LNCaP clone FGC (cell line): ENCODE data around the gene ARHGEF11.

Experiments used
- DNase-seq: peaks from one replicate; pipeline ENCODE4 v3.0.0-alpha.2; 2011; ENCODE audit warnings: low read depth
- H3K4me3 ChIP-seq: 2 replicates; pipeline ENCODE4 v1.5.1; 2011; ENCODE audit warnings: mild to moderate bottlenecking, low read depth, low read length, control low read depth
- CTCF ChIP-seq: IDR thresholded peaks from 2 replicates; pipeline ENCODE4 v1.5.1; 2012; ENCODE audit warnings: mild to moderate bottlenecking; ENCODE audit not compliant: control insufficient read depth, insufficient read depth; ENCODE audit errors: extremely low read depth

The ARHGEF11 gene

GRCh38 chr1:157019457-157019856 lies 26.1 kb downstream of the ARHGEF11 start:
- TF ChIP-seq CTCF, result no peak
- no peak for DNase-seq
- no peak overlapping the region for H3K4me3 ChIP-seq

- TF ChIP-seq CTCF, result no peak
- DNase-seq, result no peak
- H3K4me3 ChIP-seq, result no peak overlapping the region
Measured at GRCh38 chr1:157011845-157012244, 33.7 kb downstream of the ARHGEF11 start.

DNA sequence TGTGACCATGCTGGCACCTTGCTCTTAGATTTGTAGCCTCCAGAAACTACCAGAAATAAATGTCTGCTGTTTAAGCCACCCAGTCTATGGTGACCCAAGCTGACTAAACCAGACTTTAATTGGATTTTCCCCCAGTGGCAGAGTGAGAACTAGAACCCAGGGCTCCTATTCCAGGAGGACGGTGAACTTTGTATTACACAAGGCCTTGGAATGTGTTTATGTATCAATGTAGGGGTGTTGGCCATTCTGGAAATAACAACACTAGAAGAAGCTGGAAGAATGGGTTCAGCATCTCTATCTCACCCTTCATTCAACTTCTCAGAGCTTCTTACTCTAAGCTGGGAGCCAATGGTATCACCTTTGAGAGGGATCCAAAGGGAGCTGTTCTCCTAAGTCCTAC lies 37.0 kb downstream of the ARHGEF11 start:
- DNase-seq, result no peak
- no peak overlapping the region for H3K4me3 ChIP-seq
- no peak for TF ChIP-seq CTCF

DNA sequence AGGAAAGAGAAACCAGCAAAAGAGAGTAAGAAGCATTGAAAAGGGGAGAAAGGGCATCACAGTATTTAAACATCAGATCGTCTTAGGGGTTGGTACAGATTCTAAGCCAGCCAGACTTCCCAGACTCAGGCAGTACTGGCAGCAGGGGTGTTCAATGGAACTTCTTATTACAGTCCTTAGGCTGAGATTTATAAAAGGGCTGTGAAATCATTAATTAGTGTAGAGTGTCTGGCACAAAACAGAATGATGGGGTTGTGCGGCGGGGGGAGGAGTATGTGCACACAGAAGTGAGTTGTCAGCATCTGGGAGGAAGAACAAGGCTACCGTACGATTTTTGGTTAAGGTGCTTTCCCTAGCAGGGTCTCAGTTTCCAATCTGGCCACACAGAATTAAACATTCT lies 38.2 kb downstream of the ARHGEF11 start:
- no peak overlapping the region for H3K4me3 ChIP-seq
- TF ChIP-seq CTCF, result no peak
- no peak for DNase-seq

DNA sequence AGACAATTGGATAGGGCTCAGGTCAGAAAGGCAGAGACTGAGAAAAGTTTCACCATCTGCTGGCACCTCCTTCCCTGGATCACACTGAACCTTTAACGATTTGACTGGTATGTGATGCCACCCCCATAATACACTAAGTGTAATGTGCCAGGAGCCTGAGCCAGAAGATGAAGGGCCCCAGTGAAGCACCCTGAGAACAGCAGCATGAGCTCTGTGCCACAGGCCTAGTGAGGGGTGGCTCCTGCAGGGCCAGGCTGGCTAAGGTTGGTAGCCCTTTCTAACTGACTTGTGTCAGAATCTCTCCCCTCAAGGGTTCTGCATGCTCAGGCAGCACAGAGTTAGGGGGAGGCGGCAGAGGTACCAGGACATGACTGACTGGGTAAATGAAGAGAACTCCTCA lies 38.9 kb downstream of the ARHGEF11 start:
- no peak overlapping the region for H3K4me3 ChIP-seq
- TF ChIP-seq CTCF, result no peak
- no peak for DNase-seq

DNA sequence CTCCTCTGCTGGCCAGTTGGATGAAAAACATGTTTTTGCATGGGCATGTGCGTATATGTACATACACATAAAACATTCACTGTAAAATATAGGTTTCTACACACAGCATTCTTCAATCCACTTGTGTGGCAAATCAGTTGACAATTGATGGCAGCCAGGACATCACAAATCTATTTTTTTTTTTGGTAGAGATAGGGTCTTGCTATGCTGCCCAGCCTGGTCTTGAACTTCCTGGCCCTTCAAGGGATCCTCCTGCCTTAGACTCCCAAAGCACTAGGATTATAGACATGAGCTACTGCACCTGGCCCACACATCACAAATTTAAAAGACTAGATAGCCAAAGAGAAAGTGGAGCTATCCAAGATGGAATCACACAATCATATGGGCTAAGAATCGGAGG lies 39.6 kb downstream of the ARHGEF11 start:
- no peak overlapping the region for H3K4me3 ChIP-seq
- no peak for DNase-seq
- TF ChIP-seq CTCF, result no peak

DNA sequence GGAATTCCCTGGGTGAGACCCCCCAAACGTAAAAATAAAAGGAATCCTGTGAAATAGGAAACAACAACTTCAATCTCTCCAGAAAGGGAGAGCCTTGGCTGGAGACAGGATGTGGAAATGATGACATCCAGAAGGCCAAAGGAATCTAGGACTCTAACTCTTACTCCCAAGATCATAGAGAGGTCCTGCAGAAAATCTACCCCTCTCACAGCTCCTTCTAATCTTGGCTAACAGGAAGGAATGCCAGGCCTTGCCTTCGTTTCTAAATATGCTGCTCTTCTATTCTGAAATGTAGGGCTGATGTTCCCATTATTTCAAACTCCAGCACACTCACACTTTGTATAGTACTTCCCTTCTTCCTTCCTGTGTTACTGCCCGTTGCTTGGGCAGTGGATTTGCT lies 40.7 kb downstream of the ARHGEF11 start:
- no peak overlapping the region for H3K4me3 ChIP-seq
- DNase-seq, result no peak

More for the DNA sequence above, 40.7 kb downstream of the ARHGEF11 start:
- no peak for TF ChIP-seq CTCF
